CD1c-positive myeloid dendritic cell (primary cell): ENCODE results near the gene AATF.

Experiments
- DNase-seq: peaks from one replicate; pipeline ENCODE4 v3.0.0-alpha.2; 2016; ENCODE audit errors: extremely low spot score

Gene AATF, protein sequence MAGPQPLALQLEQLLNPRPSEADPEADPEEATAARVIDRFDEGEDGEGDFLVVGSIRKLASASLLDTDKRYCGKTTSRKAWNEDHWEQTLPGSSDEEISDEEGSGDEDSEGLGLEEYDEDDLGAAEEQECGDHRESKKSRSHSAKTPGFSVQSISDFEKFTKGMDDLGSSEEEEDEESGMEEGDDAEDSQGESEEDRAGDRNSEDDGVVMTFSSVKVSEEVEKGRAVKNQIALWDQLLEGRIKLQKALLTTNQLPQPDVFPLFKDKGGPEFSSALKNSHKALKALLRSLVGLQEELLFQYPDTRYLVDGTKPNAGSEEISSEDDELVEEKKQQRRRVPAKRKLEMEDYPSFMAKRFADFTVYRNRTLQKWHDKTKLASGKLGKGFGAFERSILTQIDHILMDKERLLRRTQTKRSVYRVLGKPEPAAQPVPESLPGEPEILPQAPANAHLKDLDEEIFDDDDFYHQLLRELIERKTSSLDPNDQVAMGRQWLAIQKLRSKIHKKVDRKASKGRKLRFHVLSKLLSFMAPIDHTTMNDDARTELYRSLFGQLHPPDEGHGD

DNA sequence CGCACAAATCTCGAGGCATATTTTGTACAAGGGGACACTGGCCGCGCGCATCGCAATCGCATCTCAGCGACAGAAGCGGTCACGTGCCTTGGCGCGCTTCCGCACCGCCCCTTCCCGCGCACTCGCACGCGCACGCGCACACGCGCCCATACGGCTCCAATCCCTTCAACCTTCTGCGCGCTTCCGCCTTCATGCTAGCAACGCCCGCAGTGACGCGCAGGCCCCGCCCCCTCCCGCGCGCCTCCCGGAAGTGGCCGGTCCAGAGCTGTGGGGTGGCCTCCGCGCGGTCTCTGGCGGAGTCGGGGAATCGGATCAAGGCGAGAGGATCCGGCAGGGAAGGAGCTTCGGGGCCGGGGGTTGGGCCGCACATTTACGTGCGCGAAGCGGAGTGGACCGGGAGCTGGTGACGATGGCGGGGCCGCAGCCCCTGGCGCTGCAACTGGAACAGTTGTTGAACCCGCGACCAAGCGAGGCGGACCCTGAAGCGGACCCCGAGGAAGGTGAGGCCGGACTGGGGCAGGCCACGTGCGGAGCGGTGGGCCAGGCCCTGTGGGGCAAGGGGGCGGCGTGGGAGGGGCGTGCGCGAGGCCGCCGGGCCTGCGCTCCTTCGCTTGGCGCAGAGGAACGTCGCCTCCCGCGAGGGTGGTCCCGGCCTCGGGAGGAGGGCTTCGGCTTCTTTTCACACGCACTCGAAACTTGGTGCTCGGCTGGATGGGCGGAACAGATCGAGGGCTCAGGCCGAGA lies at the start of gene AATF:
Gene AATF, plus strand, starts transcription at position 238 of the 744 bp plus-strand sequence. Its CDS starts 172 bp downstream, at position 410.
- peak; percentile 99 for DNase-seq

DNA sequence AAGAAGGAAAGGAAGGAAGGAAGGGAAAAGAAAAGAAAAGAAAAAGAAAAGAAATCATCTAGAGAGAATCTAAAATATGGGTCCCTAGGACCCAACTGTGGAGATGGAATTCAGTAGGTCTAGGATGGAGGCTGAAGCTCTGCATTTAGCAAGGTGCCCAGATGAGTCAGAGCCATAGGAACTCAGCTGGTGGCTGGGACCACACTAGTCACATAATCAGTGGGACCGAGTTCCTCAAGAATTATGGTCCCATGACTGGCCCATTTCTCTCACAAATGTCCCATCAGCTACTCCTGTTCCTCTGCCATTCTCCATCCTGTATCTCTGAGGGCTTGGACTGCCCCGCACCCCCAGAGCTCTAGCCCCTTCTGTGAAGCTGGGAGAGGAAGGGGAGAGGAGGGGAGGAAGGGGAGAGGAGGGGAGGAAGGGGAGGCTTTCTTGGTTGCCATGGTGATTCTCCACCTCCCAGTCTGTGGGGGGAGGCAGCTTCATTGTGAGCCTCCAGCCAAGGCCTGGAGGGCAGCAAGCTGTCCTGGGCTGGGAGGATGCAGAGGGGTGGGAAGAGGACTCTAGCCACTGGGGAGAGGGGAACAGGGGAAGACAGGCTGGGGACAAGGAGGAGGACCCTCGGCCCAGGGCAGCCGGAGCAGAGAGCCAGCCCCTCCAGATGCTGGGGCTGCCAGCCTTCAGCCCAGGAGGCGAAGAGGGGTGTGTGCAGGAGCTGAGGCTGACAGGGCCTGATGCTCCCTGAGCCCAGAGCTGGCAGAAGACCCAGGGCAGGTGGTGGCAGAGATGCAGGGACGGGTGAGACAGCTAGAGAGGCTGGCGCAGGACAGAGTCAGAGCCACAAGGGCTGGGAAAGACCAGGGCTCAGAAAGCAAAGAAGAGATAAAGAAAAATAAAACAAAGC lies 49.2 kb upstream of the AATF start:
- DNase-seq: no peak

DNA sequence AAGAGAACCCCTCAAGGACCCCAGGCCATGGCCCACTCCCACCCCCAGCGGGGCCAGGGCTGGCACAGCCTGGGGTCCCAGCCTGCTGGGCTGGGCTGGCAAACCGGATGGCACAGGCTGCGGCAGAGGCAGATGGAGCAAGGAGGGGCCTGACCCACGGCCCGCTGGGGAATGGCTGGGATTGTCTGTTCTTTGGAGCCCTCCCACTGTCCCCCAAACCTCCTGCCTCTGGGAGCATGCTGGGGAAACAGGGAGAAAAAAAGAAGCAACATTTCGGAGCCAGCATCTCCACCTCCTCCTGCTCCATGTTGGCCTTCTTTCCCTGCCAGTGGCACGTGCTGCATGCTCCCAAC lies 48.6 kb upstream of the AATF start:
- no peak for DNase-seq

DNA sequence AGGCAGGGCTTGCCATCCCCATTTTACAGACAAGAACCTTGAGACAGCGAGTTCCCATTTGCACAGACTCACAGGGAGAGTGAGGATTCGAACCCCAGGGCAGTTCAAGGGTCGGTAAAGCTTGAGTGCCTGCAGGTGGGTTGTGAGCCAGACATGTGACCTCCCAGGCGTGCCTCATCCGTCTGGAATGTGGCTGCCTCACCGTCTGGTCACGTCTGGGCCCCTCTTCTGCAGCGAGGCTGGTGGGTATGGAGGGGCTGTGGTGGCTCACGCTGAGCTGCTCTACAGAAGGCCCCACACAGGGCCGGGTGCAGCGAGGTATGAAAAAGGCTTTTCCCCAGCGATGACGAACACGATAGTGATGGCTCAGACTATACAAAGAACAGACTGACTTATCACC lies 47.2 kb upstream of the AATF start:
- no peak for DNase-seq

DNA sequence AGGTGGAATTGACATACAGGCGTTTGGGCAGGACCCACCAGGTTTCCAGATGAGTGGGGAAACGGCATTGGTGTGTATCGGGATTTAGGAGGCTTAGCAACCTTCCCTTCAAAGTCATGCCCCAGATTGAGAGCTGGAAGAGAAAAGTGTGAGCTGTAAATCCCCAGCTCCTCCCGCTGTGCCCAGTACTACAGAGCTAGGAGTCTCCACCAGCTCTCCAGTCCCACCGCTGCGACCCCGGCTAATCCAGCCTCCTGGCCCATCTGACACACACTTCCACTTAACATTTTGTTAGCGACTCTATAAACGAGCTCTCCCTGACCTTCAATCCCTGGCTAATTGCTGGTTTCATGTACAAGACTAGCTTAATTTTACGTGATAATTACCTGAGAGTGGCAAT lies 41.3 kb upstream of the AATF start:
- no peak for DNase-seq

DNA sequence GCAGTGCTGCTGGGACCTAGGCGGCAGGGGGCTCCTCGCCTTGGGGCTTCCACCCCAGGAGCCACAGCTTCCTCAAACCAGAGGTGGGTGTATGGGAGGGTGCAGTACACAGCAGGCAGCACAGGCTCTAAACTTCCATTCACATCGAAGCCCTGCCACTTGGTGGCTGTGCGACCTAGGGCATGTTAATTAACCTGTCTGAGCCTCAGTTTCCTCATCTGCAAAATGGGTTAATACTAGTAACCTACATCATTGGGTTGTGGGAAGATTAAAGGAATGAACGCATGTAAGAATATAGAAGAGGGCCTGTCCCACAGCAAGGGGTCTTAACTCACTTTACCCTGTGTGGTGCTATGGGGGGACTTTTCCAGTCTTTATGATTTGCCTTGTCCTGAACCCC lies 38.2 kb upstream of the AATF start:
- no peak for DNase-seq

DNA sequence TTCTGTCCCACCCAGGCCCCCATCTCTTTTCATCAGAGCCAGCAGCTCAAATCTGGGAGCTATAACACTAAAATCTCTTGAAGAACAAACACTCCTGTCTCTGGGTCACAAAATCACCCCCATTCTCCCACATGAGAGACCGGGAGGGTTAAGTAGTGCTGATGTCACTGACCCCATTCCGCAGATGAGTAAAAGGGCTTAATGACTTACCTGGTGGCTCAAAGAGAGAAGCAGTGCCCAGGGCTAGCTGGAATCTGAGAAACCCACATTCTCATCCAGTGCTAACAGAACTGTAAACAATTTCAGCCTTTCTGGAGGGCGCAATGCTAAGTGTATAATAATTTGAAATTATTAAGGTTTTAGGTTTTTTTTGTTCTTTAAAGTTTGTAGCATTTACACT lies 37.8 kb upstream of the AATF start:
- no peak for DNase-seq

DNA sequence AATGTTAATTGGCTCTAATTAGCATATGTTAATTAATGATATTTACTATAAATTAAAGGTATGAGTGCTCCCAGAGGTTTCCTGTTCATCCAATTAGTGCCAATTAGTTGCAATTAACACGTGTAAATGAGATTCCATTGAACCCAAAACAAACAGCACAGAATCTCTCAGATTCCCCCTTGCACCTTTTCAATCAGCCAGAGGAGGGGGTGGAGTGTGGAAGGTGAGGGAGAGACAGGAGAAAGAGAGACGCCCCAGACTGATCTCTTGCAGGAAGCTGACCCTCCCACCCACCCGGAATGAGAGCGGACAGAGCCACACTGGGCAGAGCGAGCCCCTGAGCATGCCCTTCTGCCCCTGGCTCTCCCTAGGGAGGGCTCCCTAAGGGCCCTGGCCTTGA lies 35.6 kb upstream of the AATF start:
- DNase-seq: no peak

DNA sequence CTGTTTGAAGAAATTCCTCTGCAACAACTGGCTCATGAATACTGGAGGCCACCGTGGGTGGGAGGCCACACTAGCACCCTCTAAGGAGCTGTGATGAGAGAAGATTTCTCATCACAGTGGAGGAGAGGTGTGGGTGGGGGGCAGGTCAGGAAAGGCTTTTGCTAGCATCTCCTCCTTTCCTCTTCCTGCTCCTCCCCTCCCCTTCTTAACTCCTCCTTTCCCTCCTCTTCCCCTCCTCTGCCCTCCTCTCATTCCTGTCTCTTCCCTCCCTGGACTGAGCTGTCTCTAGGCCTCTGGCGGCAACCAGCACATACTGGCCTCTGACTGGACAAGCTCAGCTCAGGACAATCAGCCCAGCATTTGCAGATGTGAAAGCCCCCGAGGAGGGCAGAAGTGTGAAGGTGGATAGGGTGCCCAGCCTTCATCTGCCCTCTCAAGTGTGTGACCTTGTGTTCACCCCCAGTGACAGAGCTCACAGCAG lies 30.5 kb upstream of the AATF start:
- no peak for DNase-seq

DNA sequence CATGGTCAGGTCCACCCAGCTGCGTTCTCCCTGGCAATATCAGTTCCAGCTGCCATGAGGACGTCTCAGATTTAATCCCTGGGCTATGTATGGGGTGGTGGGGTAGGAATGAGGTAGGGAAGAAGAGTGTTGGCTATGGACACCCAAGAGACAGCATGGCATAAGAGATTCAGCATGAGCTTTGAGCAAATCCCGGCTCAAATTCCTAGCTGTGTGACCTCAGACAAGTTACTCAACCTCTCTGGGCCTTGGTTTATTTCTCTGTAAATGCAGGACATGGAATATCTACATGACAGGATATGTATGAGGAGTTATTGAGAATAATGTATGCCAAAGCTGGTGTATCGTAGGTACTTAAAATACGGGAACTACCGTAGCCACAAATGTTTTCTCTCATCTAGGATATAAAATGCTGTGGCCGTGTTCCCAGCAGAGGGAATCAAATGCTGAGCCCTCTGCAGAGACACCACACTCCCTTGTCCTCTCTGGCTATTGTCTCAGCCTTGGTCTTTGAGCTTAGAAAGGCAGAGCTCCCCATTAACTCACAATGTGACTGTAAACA lies 29.3 kb upstream of the AATF start:
- DNase-seq: no peak

DNA sequence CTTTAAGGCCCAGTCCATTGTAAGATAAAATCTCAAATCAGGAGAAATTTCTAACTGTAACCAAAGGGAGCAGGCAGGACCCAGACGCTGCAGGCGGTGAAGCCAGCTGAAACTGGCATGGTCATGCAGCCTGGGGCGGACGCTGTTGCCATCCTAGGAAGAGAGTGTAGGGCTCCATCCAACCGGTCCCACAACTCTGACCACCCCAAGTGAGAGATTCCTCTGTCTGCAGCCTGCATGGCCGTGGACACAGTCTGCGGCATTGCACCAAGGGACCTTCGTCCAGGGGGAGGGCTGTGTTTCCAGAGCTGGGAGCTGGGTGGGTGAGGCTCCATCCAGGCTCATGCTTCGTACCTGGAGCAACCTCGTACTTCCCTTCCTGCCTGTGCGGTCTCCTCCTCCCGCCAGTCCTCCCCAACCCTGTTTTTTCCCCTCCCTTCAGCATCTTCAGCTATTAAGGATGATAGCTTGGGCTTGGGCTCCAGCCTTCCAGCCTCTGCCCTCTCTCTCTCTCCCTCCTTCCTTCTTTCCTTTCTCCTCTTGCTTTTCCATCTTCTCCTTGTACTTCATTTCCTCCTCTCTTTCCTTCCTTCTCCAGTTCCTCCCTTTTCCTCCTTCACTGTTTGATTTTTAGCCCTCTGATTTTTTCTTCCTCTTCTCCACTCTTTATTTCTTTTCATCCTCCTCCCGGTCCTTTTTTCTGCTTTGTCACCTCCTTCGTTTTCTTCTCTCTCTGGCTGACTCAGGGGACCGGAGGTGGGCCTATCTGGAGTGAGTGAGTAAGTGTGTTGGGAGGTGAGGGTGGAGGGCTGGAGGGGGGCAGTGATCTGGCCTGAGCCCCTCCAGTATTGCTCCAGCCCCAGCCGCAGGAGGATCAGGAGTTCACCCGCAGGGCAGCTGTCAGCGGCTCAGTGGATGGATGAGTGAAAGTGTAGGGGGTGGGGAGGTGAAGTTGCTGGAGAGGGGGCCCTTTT lies 28.4 kb upstream of the AATF start:
- DNase-seq: no peak

DNA sequence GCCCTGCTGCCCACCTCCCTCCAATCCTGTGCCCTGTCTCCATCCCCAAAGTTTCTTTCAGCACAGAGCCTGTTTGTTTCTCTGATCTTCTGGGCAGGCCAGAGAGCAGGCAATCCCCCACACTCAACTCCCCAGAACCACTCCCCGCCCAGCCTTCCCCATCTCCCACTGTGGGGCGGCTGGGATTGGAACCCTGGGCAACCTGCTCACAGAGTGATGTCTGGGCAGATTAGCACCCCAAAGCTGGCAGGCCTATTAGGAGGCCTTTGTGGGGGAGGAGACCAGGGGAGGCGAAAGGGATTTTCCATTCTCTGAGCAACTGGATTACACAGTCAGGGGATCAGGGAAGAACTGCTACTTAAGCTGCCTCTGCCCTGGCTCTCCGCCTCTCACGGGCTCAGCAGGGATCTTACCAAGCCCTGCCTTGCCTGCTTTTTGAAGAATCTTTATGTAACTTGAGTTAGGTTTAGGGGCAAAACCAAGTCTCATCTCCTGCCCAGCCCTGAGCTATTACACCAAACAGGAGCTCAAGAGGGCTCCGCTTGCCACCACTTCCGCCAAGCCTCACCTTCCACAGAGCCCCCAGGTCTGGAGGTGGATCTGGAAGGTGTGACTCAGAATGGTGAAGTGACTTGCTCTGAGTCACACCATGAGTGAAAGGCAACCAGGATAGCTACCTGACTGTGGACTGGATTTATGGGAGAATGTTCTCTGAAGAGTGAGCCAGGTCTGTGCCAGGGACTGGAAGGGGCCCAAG lies 27.5 kb upstream of the AATF start:
- no peak for DNase-seq

DNA sequence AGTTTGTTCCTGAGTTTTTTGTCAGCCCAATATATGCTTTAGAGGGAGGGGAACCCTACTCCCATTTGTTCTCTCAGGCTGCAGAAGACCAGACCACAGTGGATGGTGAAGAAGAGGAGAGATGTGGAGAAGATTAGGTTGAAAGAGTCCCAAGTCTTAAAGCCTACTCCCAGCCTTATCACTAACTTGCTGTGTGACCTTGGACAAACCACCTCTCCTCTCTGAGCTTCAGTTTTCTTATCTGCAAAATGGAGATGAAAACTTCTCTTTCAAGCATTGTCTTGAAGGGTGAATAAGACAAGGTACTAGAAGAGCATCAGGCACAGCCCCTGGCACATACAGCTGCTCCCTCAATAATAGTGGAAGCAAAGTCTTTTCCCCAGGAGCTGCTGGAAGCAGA lies 26.6 kb upstream of the AATF start:
- no peak for DNase-seq

DNA sequence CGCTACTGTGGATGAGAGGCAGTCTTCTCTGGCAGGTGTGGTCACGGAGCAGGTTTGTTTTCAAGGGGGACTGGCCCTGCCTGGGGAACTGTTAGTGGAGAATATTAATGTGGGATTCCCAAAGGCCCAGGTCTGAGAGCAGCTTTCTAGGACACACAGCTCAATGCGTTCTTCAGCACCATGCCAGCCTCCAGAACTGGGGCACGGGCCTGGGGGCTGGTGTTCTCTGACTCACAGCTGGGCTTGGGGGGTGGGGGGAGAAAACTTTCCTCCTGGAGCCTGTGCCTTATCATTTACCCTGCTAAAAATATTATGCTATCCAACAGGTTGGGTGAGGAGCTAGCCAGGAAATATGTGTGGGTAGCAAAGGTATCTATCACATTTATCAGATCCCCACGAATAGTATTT lies 24.9 kb upstream of the AATF start:
- no peak for DNase-seq

DNA sequence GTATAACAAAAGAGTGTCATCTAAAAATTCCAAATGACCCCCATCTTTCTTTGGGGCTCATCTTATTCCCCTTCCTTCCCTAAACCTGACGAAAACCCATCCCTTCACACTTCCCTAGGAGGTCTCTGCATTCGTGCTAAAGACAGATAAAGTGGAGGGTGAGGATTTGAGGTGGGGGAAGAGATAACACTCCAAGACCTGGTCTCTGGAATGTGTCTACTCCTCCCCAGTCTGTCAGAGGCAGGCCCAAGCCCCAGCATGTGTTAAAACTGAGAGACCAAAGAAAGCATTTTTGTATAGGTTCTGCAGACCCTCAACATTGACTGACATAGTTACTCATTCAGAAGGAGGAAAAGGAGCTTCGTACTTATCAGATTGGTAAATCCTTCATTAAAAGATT lies 22.5 kb upstream of the AATF start:
- no peak for DNase-seq

DNA sequence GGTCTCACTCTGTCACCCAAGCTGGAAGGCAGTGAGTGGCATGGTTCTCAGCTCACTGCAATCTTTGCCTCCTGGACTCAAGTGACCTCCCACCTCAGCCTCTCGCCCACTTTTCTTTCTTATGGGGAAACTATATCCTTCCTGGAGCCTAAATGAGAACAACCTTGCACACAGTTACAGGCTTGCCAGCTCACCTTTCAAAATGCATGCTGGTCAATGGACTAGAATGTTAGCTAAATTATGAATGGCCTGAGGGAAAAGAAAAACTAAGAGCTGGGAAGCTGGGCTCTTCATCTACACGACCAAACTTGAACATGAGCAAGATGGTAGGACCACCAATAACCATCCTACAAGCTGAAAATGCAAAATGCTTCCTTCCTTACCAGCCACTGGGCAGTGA lies 22.1 kb upstream of the AATF start:
- no peak for DNase-seq

DNA sequence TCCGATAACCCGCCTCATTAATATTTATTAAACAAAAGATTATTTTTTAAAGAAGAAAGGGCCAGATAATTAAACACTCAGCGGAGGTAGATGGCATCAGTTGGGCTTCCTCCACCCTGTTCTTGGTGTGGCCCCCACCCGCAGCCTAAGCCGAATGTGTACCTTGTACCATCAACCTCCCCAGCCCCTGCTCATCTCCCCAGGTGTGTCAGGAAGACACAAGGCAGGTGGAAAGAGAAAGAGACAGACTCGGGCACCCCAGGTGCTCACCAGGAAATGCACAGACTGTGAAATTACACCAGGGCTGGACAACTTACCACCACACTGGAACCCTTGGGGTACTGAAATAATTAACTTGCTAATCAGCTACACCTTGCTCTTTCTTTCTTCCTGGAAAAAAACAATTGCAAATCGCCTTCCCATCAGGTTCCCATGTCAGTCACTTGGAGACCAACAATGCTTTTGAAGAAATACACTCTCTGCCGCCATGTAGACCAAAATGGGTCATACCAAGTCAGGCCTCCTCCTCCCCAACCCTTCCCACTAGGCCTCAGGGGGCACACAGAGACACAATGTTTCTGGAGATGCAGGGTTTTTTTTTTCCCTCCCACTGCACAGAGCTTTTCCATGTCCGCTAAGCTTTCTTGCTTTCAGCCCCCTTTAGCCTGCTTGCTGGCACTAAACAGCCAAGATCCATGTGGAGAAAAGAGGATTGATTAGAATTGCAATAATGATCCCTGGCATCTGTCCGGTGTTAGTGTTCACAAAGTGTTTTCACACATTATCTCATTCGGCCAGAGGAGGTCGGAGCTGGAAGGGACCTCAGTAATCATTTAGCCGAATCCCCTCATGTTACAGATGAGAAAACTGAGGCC lies 20.0 kb upstream of the AATF start:
- no peak for DNase-seq

DNA sequence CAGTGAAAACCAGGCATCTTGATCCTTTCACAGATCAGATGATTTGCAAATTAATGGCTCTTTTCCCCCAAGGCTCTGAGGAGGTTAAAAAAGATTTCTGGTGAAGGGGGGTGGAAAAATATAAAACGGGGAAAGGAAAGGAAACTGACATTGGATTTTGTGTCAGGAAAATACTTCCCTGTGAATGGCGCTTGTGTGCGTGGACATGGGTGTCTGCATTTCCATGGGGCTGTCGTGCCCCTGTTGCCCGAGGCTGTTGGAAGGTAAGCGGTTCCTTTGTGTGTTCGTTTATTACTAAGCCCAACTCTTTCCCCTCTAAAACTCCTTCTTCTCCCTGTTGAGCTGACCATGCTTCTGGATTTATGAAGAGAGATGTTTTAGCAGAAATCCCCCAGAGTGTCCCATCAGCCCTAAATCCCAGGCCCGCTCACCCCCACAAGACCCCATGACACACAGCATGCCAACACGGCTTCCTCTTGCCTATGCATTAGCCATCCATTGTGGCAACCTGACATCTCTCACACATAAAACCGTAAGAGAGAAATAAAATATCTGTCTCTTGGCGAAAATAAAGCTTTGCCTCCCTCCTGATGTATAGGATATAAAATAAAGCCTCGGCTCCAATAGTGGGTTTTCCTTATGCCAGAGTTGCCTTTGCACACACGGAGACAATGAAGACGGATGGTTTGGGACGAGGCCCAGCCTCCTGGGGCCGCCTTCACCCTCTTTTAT lies 18.7 kb upstream of the AATF start:
- DNase-seq: no peak
